ENCODE measurements around the gene DTHD1.
A peak's percentile ranks its signal among the peaks of the same experiment; 100 is the strongest.

Gene DTHD1

DNA sequence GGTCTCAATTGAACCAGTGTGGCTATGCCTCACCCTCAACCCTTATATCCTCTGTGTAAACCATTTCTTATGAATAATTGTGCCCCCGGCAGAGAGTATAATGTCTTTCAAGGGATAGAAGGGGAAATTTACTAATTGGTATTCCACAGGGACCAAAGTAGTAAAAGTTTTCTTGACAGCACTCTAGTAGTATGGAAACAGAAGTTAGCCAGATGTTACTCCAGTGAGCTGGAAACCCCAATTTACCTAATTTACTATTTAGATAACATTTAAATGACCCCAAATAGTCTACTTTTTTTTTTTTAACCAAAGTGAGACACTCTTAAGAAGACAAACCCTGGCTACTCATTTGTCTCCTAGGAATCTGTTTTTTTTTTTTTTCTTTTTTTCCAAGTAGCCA, 32.3 kb downstream of the DTHD1 start:
- DNase-seq (ENCODE audit: low read depth in 3 of 3), result no peak

- DNase-seq (ENCODE audit: low read depth in 3 of 3), result no peak
Measured at GRCh38 chr4:36316607-36317006, 35.2 kb downstream of the DTHD1 start.

- DNase-seq (ENCODE audit: low read depth in 3 of 3), result no peak
Measured at GRCh38 chr4:36317721-36318120, 36.3 kb downstream of the DTHD1 start.

GRCh38 chr4:36320117-36320896, 38.9 kb downstream of the DTHD1 start:
- DNase-seq (ENCODE audit: low read depth in 3 of 3), result no peak

- no peak for DNase-seq (ENCODE audit: low read depth in 3 of 3)
Measured at GRCh38 chr4:36321176-36321575, 39.8 kb downstream of the DTHD1 start.

GRCh38 chr4:36322921-36323354, 41.5 kb downstream of the DTHD1 start:
- peak in 1 of 3 experiments; percentile 11 for DNase-seq (ENCODE audit: low read depth in 3 of 3)

DNA sequence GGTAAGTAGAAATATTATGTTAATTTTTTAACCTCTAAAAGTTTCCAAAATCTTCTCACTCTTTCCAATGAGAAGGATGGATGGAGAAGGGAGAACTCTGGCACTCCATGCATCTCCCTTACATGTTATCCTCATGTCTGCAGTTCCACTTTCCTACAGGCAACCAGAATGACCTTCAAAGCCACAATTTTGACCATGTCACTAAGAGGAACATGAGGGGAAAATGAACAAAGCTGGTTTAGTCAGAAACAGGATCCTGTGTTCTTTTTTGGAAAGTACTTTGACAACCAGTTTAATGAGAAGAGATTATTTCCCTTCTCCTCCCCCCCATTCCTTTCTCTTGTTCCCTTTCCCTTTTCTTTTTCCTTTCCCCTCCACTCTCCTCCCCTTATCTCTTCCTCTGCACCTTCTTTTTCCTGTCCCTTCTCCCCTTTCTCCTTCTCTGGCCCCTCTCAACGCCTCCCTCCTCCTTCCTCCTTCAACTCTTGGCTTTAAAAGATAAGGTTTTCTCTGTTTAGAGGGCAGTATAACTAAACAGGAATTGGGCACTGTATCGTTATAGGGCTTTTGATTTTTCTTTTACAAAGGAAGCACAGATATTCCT, 42.5 kb downstream of the DTHD1 start:
- DNase-seq (ENCODE audit: low read depth in 3 of 3), result no peak

DNA sequence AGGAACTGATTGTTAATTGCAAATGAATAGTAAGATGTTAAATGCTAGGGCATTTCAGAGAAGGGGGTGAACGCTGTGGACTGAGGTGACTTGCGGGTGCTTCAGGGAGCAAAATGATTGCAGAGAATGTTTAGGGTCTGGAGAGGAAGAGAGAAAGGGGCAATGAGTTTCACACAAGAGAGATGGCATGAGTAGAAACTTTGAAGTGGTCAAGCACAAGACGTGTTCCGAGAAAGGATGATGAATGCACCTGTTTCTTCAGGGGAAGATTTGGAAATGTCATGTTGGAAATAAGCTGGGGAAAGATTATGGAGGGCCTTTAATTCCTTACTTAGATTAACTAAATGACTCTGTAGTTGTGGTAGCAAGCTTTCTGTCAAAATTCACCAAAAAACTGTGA, 43.4 kb downstream of the DTHD1 start:
- no peak for DNase-seq (ENCODE audit: low read depth in 3 of 3)

GRCh38 chr4:36325499-36325898, 44.1 kb downstream of the DTHD1 start:
- DNase-seq (ENCODE audit: low read depth in 3 of 3), result no peak

- DNase-seq (ENCODE audit: low read depth in 3 of 3), result no peak
Measured at GRCh38 chr4:36325926-36326325, 44.5 kb downstream of the DTHD1 start.

- DNase-seq (ENCODE audit: low read depth in 3 of 3), result no peak
Measured at GRCh38 chr4:36326476-36327029, 45.1 kb downstream of the DTHD1 start.

DNA sequence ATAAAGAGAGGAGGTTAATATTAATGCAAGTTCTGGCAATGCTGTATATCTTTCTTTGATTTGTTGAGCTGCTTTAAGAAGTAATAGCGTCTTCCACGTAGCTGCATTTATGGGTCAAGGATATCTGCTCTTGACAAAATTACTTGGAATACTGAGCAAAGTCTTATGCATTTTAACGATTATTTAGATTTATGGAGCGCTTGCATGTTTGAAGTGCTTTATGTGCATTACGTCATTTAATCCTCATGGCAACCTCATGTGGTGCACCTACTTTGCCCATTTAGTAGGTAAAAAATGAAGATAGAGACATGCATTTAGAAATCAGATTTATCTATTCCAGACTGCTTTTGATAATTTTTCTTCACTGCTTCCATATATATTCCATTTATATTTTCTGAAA, 46.0 kb downstream of the DTHD1 start:
- no peak for DNase-seq (ENCODE audit: low read depth in 3 of 3)

GRCh38 chr4:36328130-36328529, 46.7 kb downstream of the DTHD1 start:
- DNase-seq (ENCODE audit: low read depth in 3 of 3), result no peak

DNA sequence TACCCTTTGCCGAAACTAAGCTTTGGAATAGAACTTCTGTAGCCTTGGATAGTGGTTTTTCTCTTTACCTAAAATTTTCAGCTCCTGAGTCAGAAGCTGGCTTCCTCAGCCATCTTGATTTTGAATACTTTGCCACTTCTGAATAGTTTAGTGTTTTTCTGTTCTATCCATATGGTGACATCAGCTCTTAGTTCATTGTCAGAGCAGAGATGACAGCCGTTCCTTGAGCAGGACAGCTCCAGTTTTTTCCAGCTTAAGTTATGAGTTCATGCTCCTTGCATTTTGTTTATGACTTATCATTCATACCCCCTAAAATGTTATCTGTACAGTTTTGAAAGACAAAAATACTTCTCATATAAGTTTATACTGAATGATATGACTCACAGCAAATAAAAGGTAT, 47.8 kb downstream of the DTHD1 start:
- no peak for DNase-seq (ENCODE audit: low read depth in 3 of 3)

GRCh38 chr4:36330796-36331195, 49.4 kb downstream of the DTHD1 start:
- no peak for DNase-seq (ENCODE audit: low read depth in 3 of 3)

- no peak for DNase-seq (ENCODE audit: low read depth in 3 of 3)
Measured at GRCh38 chr4:36332023-36332781, 50.8 kb downstream of the DTHD1 start.

DNA sequence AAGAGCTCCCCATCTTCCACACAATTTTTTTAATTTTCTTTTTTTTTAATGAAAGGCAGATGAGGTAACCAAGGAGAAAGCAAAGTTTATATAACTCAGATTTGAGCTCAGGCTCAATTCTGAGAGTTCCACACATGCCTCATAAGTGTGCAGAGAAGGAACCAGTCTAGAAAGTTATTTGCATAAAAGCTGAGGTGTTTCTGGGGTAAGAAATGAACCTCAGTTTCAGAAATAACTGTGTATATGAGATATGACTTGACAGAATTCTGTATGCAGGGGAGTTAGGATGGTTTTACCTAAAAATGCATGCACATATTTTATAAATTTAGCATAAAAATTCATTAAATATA, 51.3 kb downstream of the DTHD1 start:
- no peak for DNase-seq (ENCODE audit: low read depth in 3 of 3)

GRCh38 chr4:36333303-36333877, 52.0 kb downstream of the DTHD1 start:
- no peak for DNase-seq (ENCODE audit: low read depth in 3 of 3)

GRCh38 chr4:36337665-36338185, 56.3 kb downstream of the DTHD1 start:
- no peak for DNase-seq (ENCODE audit: low read depth in 3 of 3)

GRCh38 chr4:36338973-36339372, 57.6 kb downstream of the DTHD1 start:
- DNase-seq (ENCODE audit: low read depth in 3 of 3), result no peak

DNA sequence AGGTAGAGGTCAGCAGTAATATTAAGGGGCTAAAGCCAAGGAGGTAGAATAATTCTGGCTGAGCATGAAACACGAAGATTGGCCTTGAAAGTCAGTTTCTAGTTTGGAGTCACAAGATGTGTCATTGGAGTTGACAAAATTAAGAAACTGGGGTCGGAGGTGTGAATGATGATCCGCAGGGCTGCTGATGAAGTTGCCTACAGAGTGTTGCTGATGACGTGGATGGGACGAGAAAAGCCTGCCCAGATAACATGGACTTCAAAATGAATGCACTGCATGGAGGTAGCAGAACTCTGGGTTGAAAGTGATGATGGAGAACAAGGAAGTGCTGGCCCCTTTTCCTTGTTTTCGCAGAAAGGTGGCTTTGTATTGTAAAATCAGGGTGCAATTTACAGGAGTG, 60.5 kb downstream of the DTHD1 start:
- no peak for DNase-seq (ENCODE audit: low read depth in 3 of 3)
